ENCODE measurements around the gene ZNF784.

ZNF784 gene

GRCh38 chr19:55581823-55582223, 42.5 kb downstream of the ZNF784 start:
- ATAC-seq (ENCODE audit: insufficient read depth, low read depth) (no peak), DNase-seq (no peak)
- H2AFZ ChIP-seq (ENCODE audit: low read depth, low read length), result no peak overlapping the region
- H3K4me2 ChIP-seq (ENCODE audit: insufficient read depth, low read length), result peak overlapping the region; percentile 95; the same call in 1 of the 2 replicates
- H3K4me3 ChIP-seq (ENCODE audit: low read depth in 1 of 2, low read length in 2 of 2), result no peak overlapping the region
- H3K9ac ChIP-seq (ENCODE audit: low read depth, low read length), result no peak overlapping the region
- no peaks in the 10 kb centered on the region for H4K20me1 ChIP-seq (ENCODE audit: insufficient read depth, low read length)
- H3K36me3 ChIP-seq (ENCODE audit: insufficient read depth, low read length), result peaks cover 10% of the 10 kb centered on the region
- peaks cover 23% of the 10 kb centered on the region for H3K79me2 ChIP-seq (ENCODE audit: insufficient read depth, low read length)
- no peaks in the 10 kb centered on the region for H3K9me3 ChIP-seq (ENCODE audit: insufficient read depth, low read length, severe bottlenecking)
- H3K27ac ChIP-seq (ENCODE audit: low read length), result no peak overlapping the region
- H3K27me3 ChIP-seq (ENCODE audit: insufficient read depth, low read length, poor library complexity), result no peaks in the 10 kb centered on the region
- no peak for TF ChIP-seq EZH2 (IDR thresholded peaks at IDR 0.05; ENCODE audit: borderline replicate concordance, low read depth, low read length, severe bottlenecking)
- TF ChIP-seq, protein P1, sequence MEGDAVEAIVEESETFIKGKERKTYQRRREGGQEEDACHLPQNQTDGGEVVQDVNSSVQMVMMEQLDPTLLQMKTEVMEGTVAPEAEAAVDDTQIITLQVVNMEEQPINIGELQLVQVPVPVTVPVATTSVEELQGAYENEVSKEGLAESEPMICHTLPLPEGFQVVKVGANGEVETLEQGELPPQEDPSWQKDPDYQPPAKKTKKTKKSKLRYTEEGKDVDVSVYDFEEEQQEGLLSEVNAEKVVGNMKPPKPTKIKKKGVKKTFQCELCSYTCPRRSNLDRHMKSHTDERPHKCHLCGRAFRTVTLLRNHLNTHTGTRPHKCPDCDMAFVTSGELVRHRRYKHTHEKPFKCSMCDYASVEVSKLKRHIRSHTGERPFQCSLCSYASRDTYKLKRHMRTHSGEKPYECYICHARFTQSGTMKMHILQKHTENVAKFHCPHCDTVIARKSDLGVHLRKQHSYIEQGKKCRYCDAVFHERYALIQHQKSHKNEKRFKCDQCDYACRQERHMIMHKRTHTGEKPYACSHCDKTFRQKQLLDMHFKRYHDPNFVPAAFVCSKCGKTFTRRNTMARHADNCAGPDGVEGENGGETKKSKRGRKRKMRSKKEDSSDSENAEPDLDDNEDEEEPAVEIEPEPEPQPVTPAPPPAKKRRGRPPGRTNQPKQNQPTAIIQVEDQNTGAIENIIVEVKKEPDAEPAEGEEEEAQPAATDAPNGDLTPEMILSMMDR (IDR thresholded peaks at IDR 0.05; ENCODE audit: borderline replicate concordance, extremely low read depth, low read length, poor library complexity, severe bottlenecking), result no peak
- peaks cover 35% of the 10 kb centered on the region for H3K4me1 ChIP-seq (ENCODE audit: insufficient read depth, low read length)

DNA sequence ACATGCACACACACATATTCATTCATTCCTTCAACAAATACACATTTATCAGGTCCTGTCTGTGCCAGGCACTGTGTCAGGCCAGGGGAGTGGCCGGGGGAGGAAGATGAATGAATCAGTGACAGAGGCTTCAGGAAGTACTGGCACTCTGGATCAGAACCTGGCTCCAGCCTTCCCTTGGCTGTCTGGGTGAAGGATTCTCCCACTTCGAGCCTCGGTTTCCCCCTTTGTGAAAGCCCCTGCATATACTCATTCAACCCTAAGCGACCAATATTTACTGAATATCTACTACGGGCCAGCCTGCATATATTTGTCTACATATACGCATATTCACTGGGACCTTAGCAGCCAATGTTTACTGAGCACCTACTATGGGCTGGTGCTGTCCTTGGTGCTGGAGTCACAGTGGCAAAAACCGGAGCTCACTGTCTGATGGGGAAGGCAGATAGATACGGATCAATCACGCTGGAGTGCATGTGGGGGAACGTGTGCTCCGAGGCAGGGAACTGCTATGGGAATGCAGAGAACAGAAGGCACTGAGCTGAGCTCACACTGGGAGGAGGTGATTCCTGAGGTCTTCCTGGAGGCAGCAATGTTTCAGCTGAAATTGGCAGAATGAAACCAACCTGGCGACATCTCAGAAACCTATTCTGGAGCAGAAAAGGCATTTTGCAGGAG, 43.1 kb downstream of the ZNF784 start:
- TF ChIP-seq, protein P1 (IDR thresholded peaks at IDR 0.05; ENCODE audit: borderline replicate concordance, extremely low read depth, low read length, poor library complexity, severe bottlenecking), result no peak
- no peak for TF ChIP-seq EZH2 (IDR thresholded peaks at IDR 0.05; ENCODE audit: borderline replicate concordance, low read depth, low read length, severe bottlenecking)
- peaks cover 23% of the 10 kb centered on the region for H3K79me2 ChIP-seq (ENCODE audit: insufficient read depth, low read length)
- no peaks in the 10 kb centered on the region for H3K27me3 ChIP-seq (ENCODE audit: insufficient read depth, low read length, poor library complexity)
- ATAC-seq (ENCODE audit: insufficient read depth, low read depth) (no peak), DNase-seq (peak; percentile 65)
- H3K27ac ChIP-seq (ENCODE audit: low read length), result peak overlapping the region; percentile 80
- peak overlapping the region; percentile 61 to 70; a peak in 3 of 4 replicates for H3K4me3 ChIP-seq (ENCODE audit: low read depth in 1 of 2, low read length in 2 of 2)
- peak overlapping the region; percentile 75 for H3K9ac ChIP-seq (ENCODE audit: low read depth, low read length)
- peaks cover 12% of the 10 kb centered on the region for H3K36me3 ChIP-seq (ENCODE audit: insufficient read depth, low read length)
- H3K4me2 ChIP-seq (ENCODE audit: insufficient read depth, low read length), result peak overlapping the region; percentile 95
- H4K20me1 ChIP-seq (ENCODE audit: insufficient read depth, low read length), result no peaks in the 10 kb centered on the region
- H2AFZ ChIP-seq (ENCODE audit: low read depth, low read length), result peak overlapping the region; percentile 98
- peaks cover 30% of the 10 kb centered on the region for H3K4me1 ChIP-seq (ENCODE audit: insufficient read depth, low read length)
- no peaks in the 10 kb centered on the region for H3K9me3 ChIP-seq (ENCODE audit: insufficient read depth, low read length, severe bottlenecking)

DNA sequence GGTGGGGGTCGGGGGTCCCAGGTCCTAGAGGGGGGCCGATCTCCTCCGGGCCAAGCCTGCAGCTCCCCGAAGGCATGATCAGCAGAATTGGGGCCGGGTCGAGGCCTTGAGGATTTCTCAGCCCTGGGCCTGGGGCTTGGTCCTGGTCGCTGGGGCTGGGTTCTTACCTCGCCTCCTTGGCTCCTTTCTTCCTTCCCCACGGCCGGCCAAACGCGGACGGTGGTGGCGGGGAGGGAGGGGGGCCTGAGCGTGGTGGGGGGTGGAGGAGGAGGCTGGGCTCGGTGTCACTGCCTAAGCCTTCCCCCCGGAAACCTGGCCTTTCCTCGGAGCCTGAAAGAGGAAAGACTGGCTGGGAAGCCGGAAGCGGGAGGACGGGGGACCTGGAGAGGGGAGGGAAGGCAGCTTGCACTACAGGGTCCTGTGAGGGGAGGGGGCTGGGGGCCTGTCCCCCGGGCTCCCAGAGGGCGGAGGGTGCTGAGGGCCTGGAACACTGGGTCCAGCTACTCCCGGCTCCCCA, 43.7 kb downstream of the ZNF784 start, which contains the start of gene ZNF579:
Gene ZNF579 (minus strand): TSS at position 221 of the 517 bp plus-strand sequence. CDS start 1,209 bp downstream, outside the sequence.
- ATAC-seq (ENCODE audit: insufficient read depth, low read depth) (peak; percentile 82), DNase-seq (peak; percentile 91)

More for the DNA sequence above, 43.7 kb downstream of the ZNF784 start, which contains the start of gene ZNF579:
- Histone ChIP-seq H3K4me3 (ENCODE audit: low read depth in 1 of 2, low read length in 2 of 2) (peak within 1 kb of the TSS; percentile 61 to 70; a peak in 3 of 4 replicates), H3K4me2 (ENCODE audit: insufficient read depth, low read length) (peak within 1 kb of the TSS; percentile 95), H3K79me2 (ENCODE audit: insufficient read depth, low read length) (peaks cover 23% of the 10 kb centered on the region), H3K36me3 (ENCODE audit: insufficient read depth, low read length) (peaks cover 12% of the 10 kb centered on the region), H2AFZ (ENCODE audit: low read depth, low read length) (peak within 1 kb of the TSS; percentile 98), H3K9ac (ENCODE audit: low read depth, low read length) (peak within 1 kb of the TSS; percentile 75), H3K27me3 (ENCODE audit: insufficient read depth, low read length, poor library complexity) (no peaks in the 10 kb centered on the region), H4K20me1 (ENCODE audit: insufficient read depth, low read length) (no peaks in the 10 kb centered on the region), H3K27ac (ENCODE audit: low read length) (peak within 1 kb of the TSS; percentile 80), H3K9me3 (ENCODE audit: insufficient read depth, low read length, severe bottlenecking) (no peaks in the 10 kb centered on the region), H3K4me1 (ENCODE audit: insufficient read depth, low read length) (peaks cover 24% of the 10 kb centered on the region)
- TF ChIP-seq, protein P1 (IDR thresholded peaks at IDR 0.05; ENCODE audit: borderline replicate concordance, extremely low read depth, low read length, poor library complexity, severe bottlenecking), result no peak
- no peak for TF ChIP-seq EZH2 (IDR thresholded peaks at IDR 0.05; ENCODE audit: borderline replicate concordance, low read depth, low read length, severe bottlenecking)
